Measurements from ENCODE around the gene GAB2. TPM values are rescaled to one million over a fixed set of nuclear protein-coding genes. Genes with fewer than 3 reads are reported as not detected.

GAB2 gene
- total and polyA plus RNA-seq, 2 of the 4 experiments (the other 2 are of a cell fraction), result 3.3 to 5.9 TPM

DNA sequence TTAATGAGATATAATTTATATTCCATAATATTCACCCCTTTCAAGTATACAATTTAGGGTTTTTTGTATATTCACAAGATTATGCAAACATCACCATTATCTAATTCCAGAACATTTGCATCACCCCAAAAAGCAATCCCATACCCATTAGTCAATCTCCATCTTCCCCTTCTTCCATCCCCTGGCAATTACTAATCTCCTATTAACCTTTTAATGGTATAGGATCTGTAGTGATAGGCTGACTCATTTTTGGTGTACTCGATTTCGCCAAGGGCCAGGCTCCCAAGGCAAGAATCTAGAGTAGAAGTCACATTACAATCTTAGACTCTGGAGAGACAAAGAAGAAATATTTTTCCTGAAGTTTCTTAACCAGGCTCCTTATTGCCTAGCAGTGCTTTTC lies 113.4 kb downstream of the GAB2 start:
- Histone ChIP-seq H4K91ac (ENCODE audit: insufficient read depth, low read depth, low read length) (no peak overlapping the region), H4K20me1 (ENCODE audit: insufficient read depth, low read length) (peaks cover 3% of the 10 kb centered on the region), H3K4me3 (ENCODE audit: insufficient read depth, low read depth, low read length) (no peak overlapping the region), H3K9ac (ENCODE audit: low read depth, low read length) (no peak overlapping the region), H3K27ac (ENCODE audit: insufficient read depth, low read length) (no peak overlapping the region), H2AFZ (replicated peaks; ENCODE audit: low read length, poor library complexity) (no peak overlapping the region), H3K36me3 (ENCODE audit: control insufficient read depth, insufficient read depth, low read length) (no peaks in the 10 kb centered on the region), H3K4me1 (ENCODE audit: control insufficient read depth, insufficient read depth, low read length) (no peaks in the 10 kb centered on the region), H2AK5ac (ENCODE audit: low read depth, low read length) (no peak overlapping the region), H3K14ac (replicated peaks; ENCODE audit: low read depth, low read length) (no peak overlapping the region), H2BK15ac (ENCODE audit: low read depth, low read length) (no peak overlapping the region), H3K9me1 (ENCODE audit: insufficient read depth, low read length) (peaks cover 3% of the 10 kb centered on the region; the same call in 1 of the 2 replicates), H3K18ac (ENCODE audit: low read depth, low read length) (no peak overlapping the region), H3K56ac (ENCODE audit: extremely low read depth, insufficient read depth, low read length) (no peak overlapping the region), H2AK9ac (replicated peaks; ENCODE audit: low read depth, low read length, poor library complexity) (no peak overlapping the region), H2BK120ac (ENCODE audit: low read depth, low read length) (no peak overlapping the region), H3K4ac (ENCODE audit: low read depth, low read length) (no peak overlapping the region), H4K8ac (ENCODE audit: low read depth in 2 of 2, low read length in 2 of 2) (no peak overlapping the region), H4K5ac (ENCODE audit: low read depth, low read length) (no peak overlapping the region), H3K23ac (ENCODE audit: low read depth, low read length) (no peak overlapping the region), H3K79me1 (ENCODE audit: low read depth in 1 of 2, low read length in 2 of 2) (peaks cover 0 to 3% of the 10 kb centered on the region in 2 experiments; a peak in 2 of 4 replicates), H3K9me3 (ENCODE audit: control insufficient read depth, insufficient read depth, low read length) (no peaks in the 10 kb centered on the region), H2BK5ac (ENCODE audit: low read depth, low read length, poor library complexity, severe bottlenecking) (no peak overlapping the region), H3K27me3 (ENCODE audit: control insufficient read depth, insufficient read depth, low read length) (no peaks in the 10 kb centered on the region), H3K4me2 (ENCODE audit: low read depth, low read length) (no peak overlapping the region), H2BK20ac (ENCODE audit: low read depth, low read length) (no peak overlapping the region)
- in situ Hi-C loops (cut with MboI; ENCODE audit: low sequenced_read_pairs), result no loop called here
- ChIA-PET CTCF (no interaction called here), POLR2A (ENCODE audit: unreplicated experiment) (no interaction called here)
- dilution Hi-C loops (cut with HindIII; ENCODE audit: low sequenced_read_pairs, unreplicated experiment), result no loop called here
- DNase-seq (no peak), ATAC-seq (ENCODE audit: low read depth) (no peak)
- intact Hi-C loops (cut with micrococcal nuclease), result no loop called here
- TF ChIP-seq, protein P1, sequence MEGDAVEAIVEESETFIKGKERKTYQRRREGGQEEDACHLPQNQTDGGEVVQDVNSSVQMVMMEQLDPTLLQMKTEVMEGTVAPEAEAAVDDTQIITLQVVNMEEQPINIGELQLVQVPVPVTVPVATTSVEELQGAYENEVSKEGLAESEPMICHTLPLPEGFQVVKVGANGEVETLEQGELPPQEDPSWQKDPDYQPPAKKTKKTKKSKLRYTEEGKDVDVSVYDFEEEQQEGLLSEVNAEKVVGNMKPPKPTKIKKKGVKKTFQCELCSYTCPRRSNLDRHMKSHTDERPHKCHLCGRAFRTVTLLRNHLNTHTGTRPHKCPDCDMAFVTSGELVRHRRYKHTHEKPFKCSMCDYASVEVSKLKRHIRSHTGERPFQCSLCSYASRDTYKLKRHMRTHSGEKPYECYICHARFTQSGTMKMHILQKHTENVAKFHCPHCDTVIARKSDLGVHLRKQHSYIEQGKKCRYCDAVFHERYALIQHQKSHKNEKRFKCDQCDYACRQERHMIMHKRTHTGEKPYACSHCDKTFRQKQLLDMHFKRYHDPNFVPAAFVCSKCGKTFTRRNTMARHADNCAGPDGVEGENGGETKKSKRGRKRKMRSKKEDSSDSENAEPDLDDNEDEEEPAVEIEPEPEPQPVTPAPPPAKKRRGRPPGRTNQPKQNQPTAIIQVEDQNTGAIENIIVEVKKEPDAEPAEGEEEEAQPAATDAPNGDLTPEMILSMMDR (conservative IDR thresholded peaks at IDR 0.05; ENCODE audit: low read depth, low read length), result no peak
- TF ChIP-seq RAD21 (IDR thresholded peaks at IDR 0.05; ENCODE audit: low read length) (no peak), RCOR1 (IDR thresholded peaks at IDR 0.05; ENCODE audit: insufficient replicate concordance, low read length) (no peak), MAFK (IDR thresholded peaks at IDR 0.05; ENCODE audit: low read depth, low read length) (no peak), BHLHE40 (IDR thresholded peaks at IDR 0.05; ENCODE audit: low read depth, low read length) (no peak), MXI1 (IDR thresholded peaks at IDR 0.05; ENCODE audit: borderline replicate concordance, low read depth, low read length) (no peak), MAZ (IDR thresholded peaks at IDR 0.05; ENCODE audit: borderline replicate concordance, low read depth, low read length) (no peak)
- TF ChIP-seq, protein P2, sequence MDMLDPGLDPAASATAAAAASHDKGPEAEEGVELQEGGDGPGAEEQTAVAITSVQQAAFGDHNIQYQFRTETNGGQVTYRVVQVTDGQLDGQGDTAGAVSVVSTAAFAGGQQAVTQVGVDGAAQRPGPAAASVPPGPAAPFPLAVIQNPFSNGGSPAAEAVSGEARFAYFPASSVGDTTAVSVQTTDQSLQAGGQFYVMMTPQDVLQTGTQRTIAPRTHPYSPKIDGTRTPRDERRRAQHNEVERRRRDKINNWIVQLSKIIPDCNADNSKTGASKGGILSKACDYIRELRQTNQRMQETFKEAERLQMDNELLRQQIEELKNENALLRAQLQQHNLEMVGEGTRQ (IDR thresholded peaks at IDR 0.05; ENCODE audit: low read depth, low read length), result no peak
- no CpG with 5 or more reads among the region's 2 CpGs for WGBS, 2 experiments (ENCODE audit: extremely low coverage in 2 of 2, insufficient read length in 1 of 2)
- no TSS peak for BruUV-seq (replicated peaks)

Data from IMR-90 (cell line).